DND-41 (cell line): ENCODE data around the gene SATL1.

Source experiments
- CTCF ChIP-seq: IDR thresholded peaks from 2 replicates; pipeline ENCODE4 v1.5.1; 2012; ENCODE audit warnings: borderline replicate concordance, low read length, moderate library complexity, mild to moderate bottlenecking; ENCODE audit not compliant: poor library complexity, severe bottlenecking; ENCODE audit errors: extremely low read depth
- EZH2 ChIP-seq: IDR thresholded peaks from 3 replicates; pipeline ENCODE4 v1.6.1; 2012; ENCODE audit warnings: borderline replicate concordance, low read depth, mild to moderate bottlenecking, moderate library complexity, low read length, inconsistent platforms; ENCODE audit not compliant: severe bottlenecking

- TF ChIP-seq CTCF (no peak), EZH2 (no peak)
Measured at GRCh38 chrX:85288992-85289723, 45.6 kb upstream of the SATL1 start.
